Hepatocyte (in vitro differentiated cells): ENCODE data around the gene CERS5.

ENCODE experiments used
- EZH2phosphoT487 ChIP-seq: fragments of 200-600 bp; sonication (generic); IDR thresholded peaks from one replicate; pipeline ENCODE4 v1.6.1; 2018; ENCODE audit warnings: antibody characterized with exemption, mild to moderate bottlenecking, low read depth, moderate library complexity; ENCODE audit not compliant: unreplicated experiment, severe bottlenecking
- TF ChIP-seq, protein P1 (sequence below): fragments of 200-600 bp; sonication (generic); IDR thresholded peaks from 2 replicates; pipeline ENCODE4 v1.5.1; 2016; ENCODE audit warnings: antibody characterized with exemption, mild to moderate bottlenecking; ENCODE audit not compliant: poor library complexity

DNA sequence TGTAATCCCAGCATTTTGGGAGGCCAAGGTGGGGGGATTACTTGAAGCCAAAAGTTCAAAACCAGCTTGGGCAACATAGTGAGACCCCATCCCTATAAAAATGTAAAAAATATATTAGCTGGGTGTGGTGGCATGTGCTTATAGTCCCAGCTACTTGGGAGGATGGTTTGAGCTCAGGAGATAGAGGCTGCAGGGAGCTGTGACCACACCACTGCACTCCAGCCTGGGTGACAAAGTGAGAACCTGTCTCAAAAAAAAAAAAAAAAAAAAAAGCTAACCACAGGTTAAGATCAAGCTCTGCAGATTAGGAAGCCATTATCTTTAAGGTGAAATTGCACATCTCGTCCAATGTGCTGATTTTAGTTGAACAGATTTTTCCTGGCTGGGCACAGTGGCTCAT, 23.7 kb upstream of the CERS5 start:
- no peak for TF ChIP-seq EZH2phosphoT487
- TF ChIP-seq, protein P1, sequence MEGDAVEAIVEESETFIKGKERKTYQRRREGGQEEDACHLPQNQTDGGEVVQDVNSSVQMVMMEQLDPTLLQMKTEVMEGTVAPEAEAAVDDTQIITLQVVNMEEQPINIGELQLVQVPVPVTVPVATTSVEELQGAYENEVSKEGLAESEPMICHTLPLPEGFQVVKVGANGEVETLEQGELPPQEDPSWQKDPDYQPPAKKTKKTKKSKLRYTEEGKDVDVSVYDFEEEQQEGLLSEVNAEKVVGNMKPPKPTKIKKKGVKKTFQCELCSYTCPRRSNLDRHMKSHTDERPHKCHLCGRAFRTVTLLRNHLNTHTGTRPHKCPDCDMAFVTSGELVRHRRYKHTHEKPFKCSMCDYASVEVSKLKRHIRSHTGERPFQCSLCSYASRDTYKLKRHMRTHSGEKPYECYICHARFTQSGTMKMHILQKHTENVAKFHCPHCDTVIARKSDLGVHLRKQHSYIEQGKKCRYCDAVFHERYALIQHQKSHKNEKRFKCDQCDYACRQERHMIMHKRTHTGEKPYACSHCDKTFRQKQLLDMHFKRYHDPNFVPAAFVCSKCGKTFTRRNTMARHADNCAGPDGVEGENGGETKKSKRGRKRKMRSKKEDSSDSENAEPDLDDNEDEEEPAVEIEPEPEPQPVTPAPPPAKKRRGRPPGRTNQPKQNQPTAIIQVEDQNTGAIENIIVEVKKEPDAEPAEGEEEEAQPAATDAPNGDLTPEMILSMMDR = no peak
